CD14-positive monocyte (primary cell): ENCODE data around the gene RASGRP1. TPM values are rescaled to one million over a fixed set of nuclear protein-coding genes. Genes with fewer than 3 reads are reported as not detected.

Experiments used
- DNase-seq, 3 donors: peaks; one replicate each; pipeline ENCODE4 v3.0.0-alpha.2; 2011 to 2022
- H2AFZ ChIP-seq: 2 replicates; pipeline ENCODE4 v1.6.0; 2012; ENCODE audit warnings: mild to moderate bottlenecking, low read depth, low read length, inconsistent platforms; ENCODE audit not compliant: insufficient read depth, poor library complexity, severe bottlenecking
- H3K27ac ChIP-seq, 2 donors: 1 replicate in 1 of 2; 2 replicates in 1 of 2; pipeline ENCODE4 v1.5.1; 2012 to 2013; ENCODE audit warnings: low read length in 2 of 2, control low read depth in 1 of 2, inconsistent platforms in 1 of 2, low read depth in 1 of 2, mild to moderate bottlenecking in 1 of 2
- H3K27me3 ChIP-seq, 2 donors: one replicate each; pipeline versions ENCODE4 v1.6.0 to v1.6.1; 2011 to 2013; ENCODE audit warnings: low read length in 2 of 2; ENCODE audit not compliant: control insufficient read depth in 2 of 2, insufficient read depth in 2 of 2
- H3K36me3 ChIP-seq, 2 donors: replicated peaks in 1 of 2; 1 replicate in 1 of 2; 2 replicates in 1 of 2; pipeline versions ENCODE4 v1.5.1 to v1.6.1; 2012 to 2013; ENCODE audit warnings: low read length in 2 of 2, control low read depth in 1 of 2, inconsistent platforms in 1 of 2, mild to moderate bottlenecking in 1 of 2; ENCODE audit not compliant: insufficient read depth in 2 of 2, control insufficient read depth in 1 of 2
- H3K4me1 ChIP-seq, 2 donors: 1 replicate in 1 of 2; 2 replicates in 1 of 2; pipeline versions ENCODE4 v1.5.1 to v1.6.1; 2012 to 2013; ENCODE audit warnings: low read length in 2 of 2, control low read depth in 1 of 2, inconsistent platforms in 1 of 2, mild to moderate bottlenecking in 1 of 2, moderate library complexity in 1 of 2; ENCODE audit not compliant: insufficient read depth in 2 of 2, control insufficient read depth in 1 of 2
- H3K4me2 ChIP-seq: replicated peaks from 2 replicates; pipeline ENCODE3; 2012; ENCODE audit warnings: low read length, moderate library complexity, mild to moderate bottlenecking; ENCODE audit not compliant: poor library complexity, severe bottlenecking; ENCODE audit errors: extremely low read depth
- H3K4me3 ChIP-seq, 3 experiments: fragments of 200-600 bp in 1 of 3; sonication (generic) in 1 of 3; replicated peaks in 1 of 3; 1 replicate in 2 of 3; 2 replicates in 1 of 3; pipeline ENCODE4 v1.5.1; 2011 to 2013; ENCODE audit warnings: low read length in 3 of 3, mild to moderate bottlenecking in 3 of 3, control low read depth in 2 of 3, low read depth in 2 of 3, inconsistent platforms in 1 of 3, moderate library complexity in 1 of 3
- H3K79me2 ChIP-seq: 2 replicates; pipeline ENCODE4 v1.6.0; 2012; ENCODE audit warnings: mild to moderate bottlenecking, control low read depth, inconsistent platforms, low read length, moderate library complexity; ENCODE audit not compliant: insufficient read depth
- H3K9ac ChIP-seq: 2 replicates; pipeline ENCODE4 v1.6.0; 2017; ENCODE audit warnings: low read length, mild to moderate bottlenecking; ENCODE audit not compliant: insufficient read depth, poor library complexity, severe bottlenecking
- H3K9me3 ChIP-seq, 2 donors: replicated peaks in 1 of 2; 1 replicate in 1 of 2; 2 replicates in 1 of 2; pipeline versions ENCODE4 v1.5.1 to v1.6.1; 2012 to 2013; ENCODE audit warnings: low read length in 2 of 2, control low read depth in 1 of 2; ENCODE audit not compliant: control insufficient read depth in 1 of 2, insufficient read depth in 1 of 2
- H4K20me1 ChIP-seq: 2 replicates; pipeline ENCODE4 v1.6.0; 2012; ENCODE audit warnings: mild to moderate bottlenecking, low read length, control low read depth, moderate library complexity; ENCODE audit not compliant: insufficient read depth
- H3K27ac Mint-ChIP-seq, 7 donors: one replicate each; pipeline ENCODE4 v1.8.0; 2020; ENCODE audit warnings: mild to moderate bottlenecking in 7 of 7, mixed read lengths in 7 of 7, moderate library complexity in 6 of 7, inconsistent platforms in 2 of 7
- H3K27me3 Mint-ChIP-seq, 3 donors: one replicate each; pipeline ENCODE4 v1.8.0; 2021 to 2022; ENCODE audit warnings: low read depth in 3 of 3, mild to moderate bottlenecking in 3 of 3, mixed read lengths in 3 of 3, moderate library complexity in 3 of 3, inconsistent platforms in 1 of 3
- H3K36me3 Mint-ChIP-seq, 2 donors: one replicate each; pipeline ENCODE4 v1.8.0; 2020; ENCODE audit warnings: mixed read lengths in 2 of 2, inconsistent platforms in 1 of 2, mild to moderate bottlenecking in 1 of 2
- H3K4me1 Mint-ChIP-seq: one replicate; pipeline ENCODE4 v1.8.0; 2020; ENCODE audit warnings: mild to moderate bottlenecking, mixed read lengths
- H3K4me3 Mint-ChIP-seq, 2 donors: one replicate each; pipeline ENCODE4 v1.8.0; 2020; ENCODE audit warnings: mild to moderate bottlenecking in 2 of 2, mixed read lengths in 2 of 2, moderate library complexity in 1 of 2
- H3K9me3 Mint-ChIP-seq, 7 donors: one replicate each; pipeline ENCODE4 v1.8.0; 2020 to 2022; ENCODE audit warnings: mixed read lengths in 7 of 7, mild to moderate bottlenecking in 6 of 7, moderate library complexity in 6 of 7, inconsistent platforms in 2 of 7
- CTCF ChIP-seq: fragments of 200-600 bp; IDR thresholded peaks from one replicate; pipeline ENCODE4 v1.8.0; 2022; ENCODE audit warnings: antibody characterized with exemption, mild to moderate bottlenecking
- WGBS: methylation state at CpG from one replicate; pipeline ENCODE4 v1.1.5; 2013; ENCODE audit warnings: missing lambda C conversion rate; ENCODE audit not compliant: insufficient coverage; 5-methylcytosine and 5-hydroxymethylcytosine counted together
- intact Hi-C, 2 donors: fragments of 100-400 bp; cut with micrococcal nuclease; formaldehyde crosslinking; loops; one replicate each; pipeline versions ENCODE4 v1.15.0 to v1.15.1; 2023
- polyA plus RNA-seq, 3 donors: library from polyadenylated mRNA; depleted of rRNA in 1 of 3; unstranded in 2 of 3; stranded (reverse) in 1 of 3; fragments of 300-500 nt in 2 of 3; fragments of >200 nt in 1 of 3; fragmentation: Illumina TruSeq in 2 of 3; gene quantifications; 1 replicate in 2 of 3; 2 replicates in 1 of 3; pipeline ENCODE4 v1.2.3, GENCODE V29; 2012 to 2021

RASGRP1 gene
- polyA plus RNA-seq, 3 donors: 0.05 to 0.38 (median 0.13) TPM

- no peak overlapping the region for H3K4me2 ChIP-seq
- H4K20me1 ChIP-seq: peaks cover 12% of the 10 kb centered on the region
- no peak for TF ChIP-seq CTCF
- Mint-ChIP-seq H3K9me3 (no peaks in the 10 kb centered on the region), H3K4me1 (peaks cover 24% of the 10 kb centered on the region), H3K4me3 (no peak overlapping the region), H3K27ac (no peak overlapping the region), H3K36me3 (peaks cover 3 to 8% of the 10 kb centered on the region in 2 donors), H3K27me3 (peaks cover 0 to 2% (median 0%) of the 10 kb centered on the region in 3 donors)
- H3K36me3 ChIP-seq: peaks cover 5 to 10% of the 10 kb centered on the region in 2 donors
- no peak overlapping the region for H3K9ac ChIP-seq
- no peaks in the 10 kb centered on the region for H3K9me3 ChIP-seq
- no CpG with 5 or more reads among the region's 3 CpGs for WGBS
- peaks cover 12 to 20% of the 10 kb centered on the region in 2 donors for H3K4me1 ChIP-seq
- H3K79me2 ChIP-seq: peaks cover 51% of the 10 kb centered on the region
- H3K27ac ChIP-seq: no peak overlapping the region
- intact Hi-C loops: no loop called here
- H3K27me3 ChIP-seq: no peaks in the 10 kb centered on the region
- no peak overlapping the region for H3K4me3 ChIP-seq
- no peak overlapping the region for H2AFZ ChIP-seq
- no peak for DNase-seq
Measured at GRCh38 chr15:38463893-38464292, 100.7 kb downstream of the RASGRP1 start.

GRCh38 chr15:38461066-38461833 is 103.4 kb downstream of the RASGRP1 start:
- H3K4me1 Mint-ChIP-seq: peaks cover 31% of the 10 kb centered on the region
- Histone ChIP-seq H3K27me3 (no peaks in the 10 kb centered on the region), H3K4me1 (peaks cover 12 to 20% of the 10 kb centered on the region in 2 donors), H3K79me2 (peaks cover 75% of the 10 kb centered on the region), H3K4me3 (peak overlapping the region in 1 of 3 experiments; percentile 47), H4K20me1 (peaks cover 12% of the 10 kb centered on the region), H3K27ac (peak overlapping the region in 1 of 2 donors; percentile 39), H3K36me3 (peaks cover 0 to 2% of the 10 kb centered on the region in 2 donors), H3K4me2 (peak overlapping the region; percentile 51), H2AFZ (no peak overlapping the region), H3K9me3 (no peaks in the 10 kb centered on the region), H3K9ac (no peak overlapping the region)
- peaks cover 0 to 2% (median 0%) of the 10 kb centered on the region in 3 donors for H3K27me3 Mint-ChIP-seq
- peak overlapping the region in 1 of 2 donors; percentile 39 for H3K4me3 Mint-ChIP-seq
- intact Hi-C loops: no loop called here
- TF ChIP-seq CTCF: no peak
- no peaks in the 10 kb centered on the region for H3K9me3 Mint-ChIP-seq
- peak; percentile 32 to 52 (median 49) for DNase-seq
- H3K27ac Mint-ChIP-seq: peak overlapping the region in 4 of 7 donors; percentile 22 to 73 (median 55)
- peaks cover 3% of the 10 kb centered on the region in 2 donors for H3K36me3 Mint-ChIP-seq
- WGBS: no CpG with 5 or more reads among the region's 2 CpGs
